SK-N-SH (cell line): Measurements from ENCODE around the gene RNF217. TPM values are rescaled to one million over a fixed set of nuclear protein-coding genes. Genes with fewer than 3 reads are reported as not detected.

ENCODE experiments used
- CTCF ChIA-PET: fragments of 300-600, 350-600 bp; formaldehyde crosslinking; extraction: SDS; loops from one replicate; lab custom pipeline; 2021; lab: Yijun Ruan, JAX
- POLR2A ChIA-PET: fragments of 350-600 bp; sonication (Branson Sonifier 250); formaldehyde crosslinking; extraction: SDS; loops from one replicate; lab custom pipeline; 2020; ENCODE audit warnings: antibody characterized with exemption, inconsistent platforms; lab: Yijun Ruan, JAX
- DNase-seq: peaks from one replicate; pipeline ENCODE4 v3.0.0; 2012
- H2AFZ ChIP-seq: fragments of 200-600 bp; sonication (generic); 2 replicates; pipeline ENCODE4 v1.8.1; 2016; ENCODE audit warnings: antibody characterized with exemption, mild to moderate bottlenecking, low read depth
- H3F3A ChIP-seq: fragments of 200-600 bp; sonication (generic); replicated peaks from 2 replicates; pipeline ENCODE3; 2016; ENCODE audit warnings: antibody characterized with exemption, mild to moderate bottlenecking; ENCODE audit not compliant: insufficient read depth
- H3K27ac ChIP-seq, 2 experiments: fragments of 200-500 bp in 1 of 2; fragments of 200-600 bp in 1 of 2; sonication (Bioruptor generic) in 1 of 2; sonication (generic), shearing (Covaris generic) in 1 of 2; 2 replicates each; pipeline versions ENCODE4 v1.5.1 to v1.6.1; 2014 to 2016; ENCODE audit warnings: low read depth in 2 of 2, inconsistent platforms in 1 of 2, low read length in 1 of 2, mild to moderate bottlenecking in 1 of 2, mixed read lengths in 1 of 2
- H3K27me3 ChIP-seq: fragments of 200-600 bp; sonication (generic), shearing (Covaris generic); 2 replicates; pipeline ENCODE4 v1.6.1; 2016; ENCODE audit warnings: mixed run types; ENCODE audit not compliant: insufficient read depth
- H3K36me3 ChIP-seq, 2 experiments: fragments of 200-500 bp in 1 of 2; fragments of 200-600 bp in 1 of 2; sonication (Bioruptor generic) in 1 of 2; sonication (generic) in 1 of 2; replicated peaks in 1 of 2; 2 replicates each; pipeline versions ENCODE3 to v1.5.1; 2014 to 2016; ENCODE audit warnings: low read length in 1 of 2, mild to moderate bottlenecking in 1 of 2; ENCODE audit not compliant: insufficient read depth in 2 of 2, control insufficient read depth in 1 of 2
- H3K4me1 ChIP-seq, 2 experiments: fragments of 200-500 bp in 1 of 2; fragments of 200-600 bp in 1 of 2; sonication (Bioruptor generic) in 1 of 2; sonication (generic), shearing (Covaris generic) in 1 of 2; 2 replicates each; pipeline versions ENCODE4 v1.5.1 to v1.6.1; 2014 to 2016; ENCODE audit warnings: low read depth in 1 of 2, low read length in 1 of 2, mixed run types in 1 of 2; ENCODE audit not compliant: insufficient read depth in 2 of 2, control insufficient read depth in 1 of 2
- H3K4me2 ChIP-seq: fragments of 200-600 bp; sonication (generic), shearing (Covaris generic); 2 replicates; pipeline ENCODE4 v1.6.1; 2017; ENCODE audit warnings: mixed run types
- H3K4me3 ChIP-seq, 2 experiments: fragments of 200-500 bp in 1 of 2; fragments of 200-600 bp in 1 of 2; sonication (Bioruptor generic) in 1 of 2; sonication (generic), shearing (Covaris generic) in 1 of 2; 2 replicates each; pipeline versions ENCODE4 v1.5.1 to v1.8.1; 2014 to 2016; ENCODE audit warnings: low read depth in 2 of 2, inconsistent platforms in 1 of 2, low read length in 1 of 2, mild to moderate bottlenecking in 1 of 2, mixed read lengths in 1 of 2, moderate library complexity in 1 of 2
- H3K79me2 ChIP-seq: fragments of 200-600 bp; sonication (generic); 2 replicates; pipeline ENCODE4 v1.8.1; 2017; ENCODE audit warnings: mild to moderate bottlenecking; ENCODE audit not compliant: insufficient read depth
- H3K9ac ChIP-seq: fragments of 200-600 bp; sonication (generic); 2 replicates; pipeline ENCODE4 v1.6.1; 2017; ENCODE audit warnings: mixed run types
- H3K9me2 ChIP-seq: fragments of 200-600 bp; sonication (generic); 2 replicates; pipeline ENCODE4 v1.6.1; 2017; ENCODE audit warnings: mixed run types
- H3K9me3 ChIP-seq: fragments of 200-600 bp; sonication (generic); 2 replicates; pipeline ENCODE4 v1.6.1; 2017; ENCODE audit warnings: mixed run types, mild to moderate bottlenecking, moderate library complexity
- H4K20me1 ChIP-seq: fragments of 200-600 bp; sonication (generic); 2 replicates; pipeline ENCODE4 v1.6.1; 2017; ENCODE audit warnings: mild to moderate bottlenecking, mixed run types; ENCODE audit not compliant: insufficient read depth
- FOXJ3 ChIP-seq: sonication (generic); formaldehyde crosslinking; IDR thresholded peaks from 2 replicates; pipeline ENCODE4 v1.5.1; 2020; ENCODE audit warnings: mild to moderate bottlenecking, missing genetic modification reagents
- FOXM1 ChIP-seq: IDR thresholded peaks from 2 replicates; pipeline ENCODE4 v1.4.0; 2012; ENCODE audit warnings: low read depth, mild to moderate bottlenecking
- GATA2 ChIP-seq: sonication (generic); formaldehyde crosslinking; IDR thresholded peaks from 2 replicates; pipeline ENCODE4 v1.5.0; 2020; ENCODE audit warnings: mild to moderate bottlenecking, missing genetic modification reagents
- JUND ChIP-seq: IDR thresholded peaks from 2 replicates; pipeline ENCODE4 v1.4.0; 2012
- NFIC ChIP-seq: IDR thresholded peaks from 2 replicates; pipeline ENCODE4 v1.4.0; 2012; ENCODE audit warnings: borderline replicate concordance
- POLR2AphosphoS5 ChIP-seq: IDR thresholded peaks from 2 replicates; pipeline ENCODE4 v1.6.1; 2012; ENCODE audit warnings: low read depth, low read length
- RAD21 ChIP-seq: IDR thresholded peaks from 2 replicates; pipeline ENCODE4 v1.6.1; 2012; ENCODE audit warnings: mild to moderate bottlenecking, low read length
- RFX5 ChIP-seq: IDR thresholded peaks from 2 replicates; pipeline ENCODE4 v1.6.1; 2012; ENCODE audit warnings: mild to moderate bottlenecking, improper control_type of control experiment, low read length
- RXRA ChIP-seq: IDR thresholded peaks from 2 replicates; pipeline ENCODE4 v1.4.0; 2012; ENCODE audit warnings: low read depth, mild to moderate bottlenecking, borderline replicate concordance
- SIN3A ChIP-seq: IDR thresholded peaks from 2 replicates; pipeline ENCODE4 v1.6.1; 2012; ENCODE audit warnings: low read depth, mild to moderate bottlenecking, low read length, moderate library complexity, borderline replicate concordance
- TAF1 ChIP-seq: IDR thresholded peaks from 2 replicates; pipeline ENCODE4 v1.6.1; 2012; ENCODE audit warnings: low read depth, mild to moderate bottlenecking, low read length, moderate library complexity, borderline replicate concordance
- TCF12 ChIP-seq: IDR thresholded peaks from 2 replicates; pipeline ENCODE4 v1.4.0; 2012
- TEAD4 ChIP-seq: IDR thresholded peaks from 2 replicates; pipeline ENCODE4 v1.4.0; 2012; ENCODE audit warnings: mild to moderate bottlenecking, borderline replicate concordance; ENCODE audit not compliant: insufficient read depth
- ZBTB33 ChIP-seq: IDR thresholded peaks from 2 replicates; pipeline ENCODE4 v1.4.0; 2012; ENCODE audit warnings: low read depth, borderline replicate concordance
- WGBS: methylation state at CpG from one replicate; pipeline ENCODE4 v1.1.6; 2017; ENCODE audit warnings: low lambda C conversion rate; 5-methylcytosine and 5-hydroxymethylcytosine counted together
- polyA plus RNA-seq, 3 experiments: library from polyadenylated mRNA; depleted of rRNA; stranded (reverse); fragments of >200 nt; gene quantifications; 2 replicates each; pipeline ENCODE4 v1.2.3, GENCODE V29; 2012
- TF ChIP-seq, protein P1 (sequence below): fragments of 200-600 bp; sonication (generic); IDR thresholded peaks from 2 replicates; pipeline ENCODE4 v1.6.1; 2017; ENCODE audit warnings: antibody characterized with exemption, mild to moderate bottlenecking, moderate library complexity
- TF ChIP-seq, protein P2 (sequence below): IDR thresholded peaks from 2 replicates; pipeline ENCODE4; 2012

Gene RNF217
- polyA plus RNA-seq, 1 of the 3 experiments (the other 2 are of a cell fraction) = 0.28 TPM

DNA sequence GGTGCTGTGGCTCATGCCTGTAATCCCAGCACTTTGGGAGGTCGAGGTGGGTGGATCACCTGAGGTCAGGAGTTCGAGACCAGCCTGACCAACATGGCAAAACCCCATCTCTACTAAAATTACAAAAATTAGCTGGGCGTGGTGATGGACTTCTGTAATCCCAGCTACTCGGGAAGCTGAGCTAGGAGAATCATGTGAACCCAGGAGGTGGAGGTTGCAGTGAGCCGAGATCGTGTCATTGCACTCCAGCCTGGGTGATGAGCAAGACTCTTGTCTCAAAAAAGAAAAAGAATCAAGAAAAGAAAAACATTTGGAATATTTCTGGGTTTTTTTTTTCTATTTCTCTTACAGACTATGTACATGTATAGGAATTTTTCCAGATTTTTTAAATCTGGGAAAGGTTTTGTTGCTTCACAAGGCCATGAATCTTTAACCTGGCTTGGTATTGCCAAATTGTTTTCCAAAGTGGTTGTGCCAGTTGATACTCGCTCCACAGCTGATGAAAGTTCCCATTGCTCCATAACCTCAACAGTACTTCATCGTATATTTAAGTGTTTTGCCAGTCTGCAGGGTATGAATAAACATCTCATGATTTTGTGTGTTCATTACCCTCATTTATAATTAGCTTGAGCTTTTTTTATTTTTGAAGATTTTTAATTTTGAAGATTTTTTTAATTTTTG is 33.5 kb downstream of the RNF217 start:
- ChIA-PET CTCF (no interaction called here), POLR2A (no interaction called here)
- TF ChIP-seq TEAD4 = no peak
- no peak for TF ChIP-seq JUND
- TF ChIP-seq TCF12 = no peak
- TF ChIP-seq FOXJ3 (CRISPR knock-in tag) = no peak
- TF ChIP-seq, protein P1, sequence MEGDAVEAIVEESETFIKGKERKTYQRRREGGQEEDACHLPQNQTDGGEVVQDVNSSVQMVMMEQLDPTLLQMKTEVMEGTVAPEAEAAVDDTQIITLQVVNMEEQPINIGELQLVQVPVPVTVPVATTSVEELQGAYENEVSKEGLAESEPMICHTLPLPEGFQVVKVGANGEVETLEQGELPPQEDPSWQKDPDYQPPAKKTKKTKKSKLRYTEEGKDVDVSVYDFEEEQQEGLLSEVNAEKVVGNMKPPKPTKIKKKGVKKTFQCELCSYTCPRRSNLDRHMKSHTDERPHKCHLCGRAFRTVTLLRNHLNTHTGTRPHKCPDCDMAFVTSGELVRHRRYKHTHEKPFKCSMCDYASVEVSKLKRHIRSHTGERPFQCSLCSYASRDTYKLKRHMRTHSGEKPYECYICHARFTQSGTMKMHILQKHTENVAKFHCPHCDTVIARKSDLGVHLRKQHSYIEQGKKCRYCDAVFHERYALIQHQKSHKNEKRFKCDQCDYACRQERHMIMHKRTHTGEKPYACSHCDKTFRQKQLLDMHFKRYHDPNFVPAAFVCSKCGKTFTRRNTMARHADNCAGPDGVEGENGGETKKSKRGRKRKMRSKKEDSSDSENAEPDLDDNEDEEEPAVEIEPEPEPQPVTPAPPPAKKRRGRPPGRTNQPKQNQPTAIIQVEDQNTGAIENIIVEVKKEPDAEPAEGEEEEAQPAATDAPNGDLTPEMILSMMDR = no peak
- TF ChIP-seq NFIC = no peak
- TF ChIP-seq POLR2AphosphoS5 = no peak
- no peak for TF ChIP-seq FOXM1
- TF ChIP-seq RFX5 = no peak
- no peak for TF ChIP-seq GATA2 (CRISPR knock-in tag)
- TF ChIP-seq RXRA = no peak
- TF ChIP-seq, protein P2, sequence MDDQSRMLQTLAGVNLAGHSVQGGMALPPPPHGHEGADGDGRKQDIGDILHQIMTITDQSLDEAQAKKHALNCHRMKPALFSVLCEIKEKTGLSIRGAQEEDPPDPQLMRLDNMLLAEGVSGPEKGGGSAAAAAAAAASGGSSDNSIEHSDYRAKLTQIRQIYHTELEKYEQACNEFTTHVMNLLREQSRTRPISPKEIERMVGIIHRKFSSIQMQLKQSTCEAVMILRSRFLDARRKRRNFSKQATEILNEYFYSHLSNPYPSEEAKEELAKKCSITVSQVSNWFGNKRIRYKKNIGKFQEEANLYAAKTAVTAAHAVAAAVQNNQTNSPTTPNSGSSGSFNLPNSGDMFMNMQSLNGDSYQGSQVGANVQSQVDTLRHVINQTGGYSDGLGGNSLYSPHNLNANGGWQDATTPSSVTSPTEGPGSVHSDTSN = no peak
- TF ChIP-seq RAD21 = no peak
- TF ChIP-seq SIN3A = no peak
- Histone ChIP-seq H3K4me1 (peaks cover 0 to 4% of the 10 kb centered on the region in 2 experiments; a peak in 1 of 4 replicates), H3K9ac (no peak overlapping the region), H3K79me2 (no peaks in the 10 kb centered on the region), H3K9me3 (no peaks in the 10 kb centered on the region), H3K27me3 (no peaks in the 10 kb centered on the region), H3K36me3 (no peaks in the 10 kb centered on the region), H4K20me1 (no peaks in the 10 kb centered on the region), H3K4me2 (no peak overlapping the region), H3K9me2 (no peaks in the 10 kb centered on the region), H3K4me3 (no peak overlapping the region), H3K27ac (no peak overlapping the region), H3F3A (no peaks in the 10 kb centered on the region), H2AFZ (peak overlapping the region; percentile 17; the same call in 1 of the 2 replicates)
- DNase-seq = no peak
- 22% methylated on average over 8 of the region's 8 CpGs for whole genome bisulfite sequencing

GRCh38 chr6:124996411-124996810 is 34.2 kb downstream of the RNF217 start:
- H3K27me3 ChIP-seq = no peaks in the 10 kb centered on the region
- DNase-seq = no peak
- no peak overlapping the region for H3K27ac ChIP-seq
- no peak overlapping the region for H2AFZ ChIP-seq
- no peak overlapping the region for H3K9ac ChIP-seq
- peaks cover 0 to 4% of the 10 kb centered on the region in 2 experiments; a peak in 1 of 4 replicates for H3K4me1 ChIP-seq
- H3K4me2 ChIP-seq = no peak overlapping the region
- no peaks in the 10 kb centered on the region for H4K20me1 ChIP-seq
- CTCF ChIA-PET = no interaction called here
- POLR2A ChIA-PET = no interaction called here
- H3F3A ChIP-seq = no peaks in the 10 kb centered on the region
- H3K79me2 ChIP-seq = no peaks in the 10 kb centered on the region
- no peaks in the 10 kb centered on the region for H3K9me2 ChIP-seq
- no peak overlapping the region for H3K4me3 ChIP-seq
- H3K9me3 ChIP-seq = no peaks in the 10 kb centered on the region
- TF ChIP-seq ZBTB33 = no peak
- TF ChIP-seq GATA2 (CRISPR knock-in tag) = no peak
- no peak for TF ChIP-seq RAD21
- TF ChIP-seq TAF1 = no peak
- no peaks in the 10 kb centered on the region for H3K36me3 ChIP-seq
